Psoas muscle (tissue), 8 donors: ENCODE measurements around the gene SLC4A8. TPM values are rescaled to one million over a fixed set of nuclear protein-coding genes. Genes with fewer than 3 reads are reported as not detected.

Experiments used
- ATAC-seq, 4 donors: fragments of 200-7000 bp; cut with Tn5 transposase; one replicate each; pipeline ENCODE4 v1.9.1; 2020; ENCODE audit warnings: moderate library complexity in 3 of 4, mild to moderate bottlenecking in 2 of 4
- DNase-seq, 2 donors: peaks; one replicate each; pipeline ENCODE4 v3.0.0-alpha.2; 2020
- H3K27ac ChIP-seq: fragments of 200-600 bp; one replicate; pipeline ENCODE4 v1.8.0; 2022
- H3K27me3 ChIP-seq, 3 donors: fragments of 200-600 bp in 1 of 3; one replicate each; pipeline versions ENCODE4 v1.6.1 to v1.8.0; 2013 to 2022; ENCODE audit warnings: low read length in 2 of 3, mild to moderate bottlenecking in 2 of 3, moderate library complexity in 1 of 3; ENCODE audit not compliant: insufficient read depth in 3 of 3
- H3K36me3 ChIP-seq, 2 donors: fragments of 200-600 bp in 1 of 2; one replicate each; pipeline versions ENCODE4 v1.6.1 to v1.8.0; 2013 to 2022; ENCODE audit warnings: low read depth in 1 of 2, mild to moderate bottlenecking in 1 of 2, moderate library complexity in 1 of 2; ENCODE audit not compliant: insufficient read depth in 1 of 2
- H3K4me1 ChIP-seq: fragments of 200-600 bp; one replicate; pipeline ENCODE4 v1.8.0; 2022
- H3K4me3 ChIP-seq: fragments of 200-600 bp; one replicate; pipeline ENCODE4 v1.8.0; 2022; ENCODE audit warnings: mild to moderate bottlenecking
- H3K9me3 ChIP-seq: fragments of 200-600 bp; one replicate; pipeline ENCODE4 v1.8.0; 2022
- WGBS, 3 donors: extraction: QIAGEN DNeasy Blood & Tissue Kit; methylation state at CpG; one replicate each; pipeline versions ENCODE4 v1.1.6 to v1.1.7; 2013; 5-methylcytosine and 5-hydroxymethylcytosine counted together
- intact Hi-C, 2 donors: fragments of 100-400 bp; cut with DNase I; formaldehyde crosslinking; loops; one replicate each; pipeline versions ENCODE4 v1.11.0 to v1.14.2; 2022
- polyA plus RNA-seq, 3 donors: library from polyadenylated mRNA; stranded (reverse); fragments of 200-250 nt; gene quantifications; one replicate each; pipeline ENCODE4 v1.2.3, GENCODE V29; 2013
- total RNA-seq, 4 donors: library from RNA; stranded (reverse); fragmentation: NEBNext Ultra II Directional in 2 of 4; extraction: Animal tissue kit (Norgen Biotek cat#: 25700) in 2 of 4; gene quantifications; one replicate each; pipeline versions ENCODE4 v1.2.1 to v1.2.4, GENCODE V29; 2021 to 2023
- TF ChIP-seq, protein P1 (sequence below): fragments of 200-600 bp; IDR thresholded peaks from one replicate; pipeline ENCODE4 v1.8.0; 2022; ENCODE audit warnings: antibody characterized with exemption
- donor health status: healthy with polysubstance abuse.
- donor health status: DM: no; HTN: no; CAD: no; lungs with moderate emphysema.
- donor health status: Bipolar disorder and iron deficiency.
- donor health status: healthy.
- donor health status: DM: yes; HTN: yes; CAD: no.
- donor health status: DM: no; HTN: no; CAD: no.
- donor health status: DM: no; HTN: no; CAD: no.
- donor health status: DM: yes; HTN: yes; CAD: no.

Gene SLC4A8
- total and polyA plus RNA-seq, 7 donors: 0.02 to 0.91 (median 0.09) TPM; not detected in 1

DNA sequence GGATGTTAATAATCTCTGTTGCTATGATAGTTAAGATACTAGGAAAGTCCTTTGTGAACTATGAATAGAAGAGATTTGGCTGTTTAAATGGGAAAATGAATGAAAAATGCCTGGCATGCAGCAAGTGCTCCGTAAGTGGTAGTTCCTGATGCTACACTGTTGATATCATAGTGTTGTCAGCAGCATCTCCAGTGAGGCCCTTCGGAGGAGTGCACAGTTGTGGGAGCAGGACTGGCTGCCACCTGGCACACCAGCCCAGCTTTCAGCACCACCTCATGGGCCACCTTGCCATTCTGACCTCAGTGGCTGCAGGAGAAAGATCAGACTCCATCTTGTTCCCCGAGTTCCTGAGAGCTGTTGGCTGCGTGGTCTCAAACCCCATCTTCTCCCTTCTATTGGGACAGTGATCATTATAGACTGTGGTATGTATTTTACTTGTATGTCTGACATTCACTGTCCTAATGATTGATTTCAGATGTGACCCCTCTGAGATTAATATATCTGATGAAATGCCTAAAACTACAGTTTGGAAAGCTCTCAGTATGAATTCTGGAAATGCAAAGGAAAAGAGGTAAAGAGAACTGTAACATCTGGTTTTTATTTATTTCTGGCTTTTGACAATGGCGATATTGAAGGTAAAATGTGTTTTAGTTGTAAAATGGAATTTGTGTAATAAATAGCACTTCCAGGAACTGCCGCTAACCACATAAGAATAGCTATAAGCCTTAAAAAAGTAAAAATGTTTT lies 80.9 kb downstream of the SLC4A8 start:
- DNase-seq (no peak), ATAC-seq (no peak)
- 68 to 75% (median 72%) methylated on average over 6 of the region's 6 CpGs for WGBS, 3 donors
- Histone ChIP-seq H3K27me3 (no peaks in the 10 kb centered on the region), H3K36me3 (no peaks in the 10 kb centered on the region), H3K27ac (no peak overlapping the region), H3K4me3 (no peak overlapping the region), H3K4me1 (no peaks in the 10 kb centered on the region), H3K9me3 (no peaks in the 10 kb centered on the region)
- TF ChIP-seq, protein P1, sequence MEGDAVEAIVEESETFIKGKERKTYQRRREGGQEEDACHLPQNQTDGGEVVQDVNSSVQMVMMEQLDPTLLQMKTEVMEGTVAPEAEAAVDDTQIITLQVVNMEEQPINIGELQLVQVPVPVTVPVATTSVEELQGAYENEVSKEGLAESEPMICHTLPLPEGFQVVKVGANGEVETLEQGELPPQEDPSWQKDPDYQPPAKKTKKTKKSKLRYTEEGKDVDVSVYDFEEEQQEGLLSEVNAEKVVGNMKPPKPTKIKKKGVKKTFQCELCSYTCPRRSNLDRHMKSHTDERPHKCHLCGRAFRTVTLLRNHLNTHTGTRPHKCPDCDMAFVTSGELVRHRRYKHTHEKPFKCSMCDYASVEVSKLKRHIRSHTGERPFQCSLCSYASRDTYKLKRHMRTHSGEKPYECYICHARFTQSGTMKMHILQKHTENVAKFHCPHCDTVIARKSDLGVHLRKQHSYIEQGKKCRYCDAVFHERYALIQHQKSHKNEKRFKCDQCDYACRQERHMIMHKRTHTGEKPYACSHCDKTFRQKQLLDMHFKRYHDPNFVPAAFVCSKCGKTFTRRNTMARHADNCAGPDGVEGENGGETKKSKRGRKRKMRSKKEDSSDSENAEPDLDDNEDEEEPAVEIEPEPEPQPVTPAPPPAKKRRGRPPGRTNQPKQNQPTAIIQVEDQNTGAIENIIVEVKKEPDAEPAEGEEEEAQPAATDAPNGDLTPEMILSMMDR: no peak
- intact Hi-C loops: no loop called here

DNA sequence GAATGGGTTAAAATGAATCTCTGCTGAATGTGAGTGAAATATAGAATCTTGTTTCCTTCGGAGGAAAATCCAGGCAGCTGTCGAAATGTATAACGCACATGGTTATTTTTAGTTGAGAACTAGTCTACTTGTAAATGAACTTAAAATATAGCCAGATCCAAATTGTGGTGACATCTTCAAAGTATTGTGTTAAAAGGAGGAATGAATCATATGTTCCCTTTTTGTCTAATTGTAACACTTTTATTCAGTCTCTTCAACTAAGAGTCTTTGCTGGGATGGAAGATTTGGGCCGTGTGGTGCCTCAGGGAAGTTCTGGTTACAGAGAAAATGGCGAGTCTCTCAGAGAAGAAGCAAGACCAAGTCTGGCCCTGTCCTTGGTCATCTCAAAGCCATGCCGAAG lies 82.5 kb downstream of the SLC4A8 start:
- Histone ChIP-seq H3K4me3 (no peak overlapping the region), H3K36me3 (no peaks in the 10 kb centered on the region), H3K4me1 (no peaks in the 10 kb centered on the region), H3K9me3 (no peaks in the 10 kb centered on the region), H3K27ac (no peak overlapping the region), H3K27me3 (no peaks in the 10 kb centered on the region)
- intact Hi-C loops: no loop called here
- 65 to 66% (median 66%) methylated on average over 6 of the region's 6 CpGs for WGBS, 3 donors
- TF ChIP-seq, protein P1: no peak
- DNase-seq (no peak), ATAC-seq (no peak)

GRCh38 chr12:51508285-51508684 lies 83.7 kb downstream of the SLC4A8 start:
- Histone ChIP-seq H3K4me3 (no peak overlapping the region), H3K4me1 (no peaks in the 10 kb centered on the region), H3K27ac (no peak overlapping the region), H3K27me3 (peaks cover 0 to 5% (median 0%) of the 10 kb centered on the region in 3 donors), H3K9me3 (no peaks in the 10 kb centered on the region), H3K36me3 (no peaks in the 10 kb centered on the region)
- 66 to 75% (median 74%) methylated on average over 5 of the region's 5 CpGs for WGBS, 3 donors
- ATAC-seq: no peak
- intact Hi-C loops: no loop called here
- no peak for DNase-seq
- TF ChIP-seq, protein P1: no peak

- Histone ChIP-seq H3K27ac (no peak overlapping the region), H3K9me3 (no peaks in the 10 kb centered on the region), H3K4me1 (no peaks in the 10 kb centered on the region), H3K36me3 (no peaks in the 10 kb centered on the region), H3K4me3 (no peak overlapping the region), H3K27me3 (peaks cover 0 to 5% (median 0%) of the 10 kb centered on the region in 3 donors)
- 91 to 94% (median 91%) methylated on average over 7 of the region's 7 CpGs for WGBS, 3 donors
- ATAC-seq (no peak), DNase-seq (no peak)
- TF ChIP-seq, protein P1: no peak
- intact Hi-C loops: no loop called here
Measured at GRCh38 chr12:51511546-51512260, 87.1 kb downstream of the SLC4A8 start.
